Endothelial cell of umbilical vein (primary cell): Measurements from ENCODE around the gene ABCG2.

Source experiments
- EZH2 ChIP-seq: IDR thresholded peaks from 2 replicates; pipeline ENCODE4 v1.6.1; 2012; ENCODE audit warnings: borderline replicate concordance, low read depth, mild to moderate bottlenecking, moderate library complexity, low read length, inconsistent platforms; ENCODE audit not compliant: severe bottlenecking
- GATA2 ChIP-seq: IDR thresholded peaks from 2 replicates; pipeline ENCODE4 v1.7.0; 2011; ENCODE audit warnings: low read depth, mild to moderate bottlenecking, moderate library complexity, mixed read lengths, low read length; ENCODE audit not compliant: insufficient read length, insufficient read depth
- JUN ChIP-seq: IDR thresholded peaks from 2 replicates; pipeline ENCODE4 v1.6.1; 2011; ENCODE audit warnings: borderline replicate concordance, low read depth; ENCODE audit not compliant: insufficient read length, insufficient read depth
- MYC ChIP-seq: IDR thresholded peaks from one replicate; pipeline ENCODE4 v1.6.1; 2011; ENCODE audit warnings: mild to moderate bottlenecking, low read depth, low read length
- POLR2A ChIP-seq: IDR thresholded peaks from 2 replicates; pipeline ENCODE4 v1.6.1; 2012; ENCODE audit warnings: low read depth, mild to moderate bottlenecking, control low read depth, low read length
- POLR2AphosphoS5 ChIP-seq: IDR thresholded peaks from 2 replicates; pipeline ENCODE4 v1.6.1; 2012; ENCODE audit warnings: low read depth, mild to moderate bottlenecking, control low read depth, low read length, moderate library complexity; ENCODE audit not compliant: insufficient read depth
- TF ChIP-seq, protein P1 (sequence below), 2 donors: IDR thresholded peaks; 1 replicate in 1 of 2; 2 replicates in 1 of 2; pipeline ENCODE4 v1.5.1; 2011; ENCODE audit warnings: low read length in 2 of 2, mild to moderate bottlenecking in 2 of 2, moderate library complexity in 2 of 2, control low read depth in 1 of 2, inconsistent platforms in 1 of 2, low read depth in 1 of 2; ENCODE audit not compliant: insufficient read depth in 1 of 2; ENCODE audit errors: extremely low read depth in 1 of 2
- TF ChIP-seq, protein P2 (sequence below): IDR thresholded peaks from 2 replicates; pipeline ENCODE4 v1.6.1; 2011; ENCODE audit not compliant: insufficient read depth, insufficient read length

DNA sequence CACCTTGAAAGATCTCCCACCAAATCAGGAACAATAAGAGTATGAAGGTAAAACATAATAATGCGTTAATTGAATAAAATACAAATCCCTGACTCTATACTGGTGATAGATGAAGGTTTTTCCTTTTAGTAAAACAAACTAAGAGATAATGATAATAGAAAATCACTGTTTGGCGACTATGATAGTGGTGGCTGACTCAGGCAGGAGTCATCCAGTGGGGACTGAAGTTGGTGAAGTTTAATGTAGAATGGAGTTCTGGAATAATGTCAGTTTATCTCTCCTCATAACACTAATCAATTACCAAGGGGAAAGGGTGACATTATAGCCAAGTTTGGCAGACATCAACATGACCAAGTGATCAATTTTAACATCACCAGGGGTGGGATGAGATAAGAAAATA is 21.3 kb downstream of the ABCG2 start:
- TF ChIP-seq, protein P1, sequence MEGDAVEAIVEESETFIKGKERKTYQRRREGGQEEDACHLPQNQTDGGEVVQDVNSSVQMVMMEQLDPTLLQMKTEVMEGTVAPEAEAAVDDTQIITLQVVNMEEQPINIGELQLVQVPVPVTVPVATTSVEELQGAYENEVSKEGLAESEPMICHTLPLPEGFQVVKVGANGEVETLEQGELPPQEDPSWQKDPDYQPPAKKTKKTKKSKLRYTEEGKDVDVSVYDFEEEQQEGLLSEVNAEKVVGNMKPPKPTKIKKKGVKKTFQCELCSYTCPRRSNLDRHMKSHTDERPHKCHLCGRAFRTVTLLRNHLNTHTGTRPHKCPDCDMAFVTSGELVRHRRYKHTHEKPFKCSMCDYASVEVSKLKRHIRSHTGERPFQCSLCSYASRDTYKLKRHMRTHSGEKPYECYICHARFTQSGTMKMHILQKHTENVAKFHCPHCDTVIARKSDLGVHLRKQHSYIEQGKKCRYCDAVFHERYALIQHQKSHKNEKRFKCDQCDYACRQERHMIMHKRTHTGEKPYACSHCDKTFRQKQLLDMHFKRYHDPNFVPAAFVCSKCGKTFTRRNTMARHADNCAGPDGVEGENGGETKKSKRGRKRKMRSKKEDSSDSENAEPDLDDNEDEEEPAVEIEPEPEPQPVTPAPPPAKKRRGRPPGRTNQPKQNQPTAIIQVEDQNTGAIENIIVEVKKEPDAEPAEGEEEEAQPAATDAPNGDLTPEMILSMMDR (IDR thresholded peaks at IDR 0.05; ENCODE audit: extremely low read depth in 1 of 2, insufficient read depth in 1 of 2, low read depth in 1 of 2, low read length in 2 of 2) = no peak
- TF ChIP-seq, protein P2, sequence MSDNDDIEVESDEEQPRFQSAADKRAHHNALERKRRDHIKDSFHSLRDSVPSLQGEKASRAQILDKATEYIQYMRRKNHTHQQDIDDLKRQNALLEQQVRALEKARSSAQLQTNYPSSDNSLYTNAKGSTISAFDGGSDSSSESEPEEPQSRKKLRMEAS = no peak
- TF ChIP-seq GATA2 (no peak), POLR2A (no peak), POLR2AphosphoS5 (no peak), EZH2 (no peak), MYC (no peak), JUN (no peak)
